IMR-90 (cell line): ENCODE data around the gene CREG2. TPM values are rescaled to one million over a fixed set of nuclear protein-coding genes. Genes with fewer than 3 reads are reported as not detected.

Source experiments
- ATAC-seq: fragments of 200-7000 bp; cut with Tn5 transposase; 2 replicates; pipeline ENCODE4 v1.9.1; 2020; ENCODE audit warnings: low read depth, mild to moderate bottlenecking, moderate library complexity
- BruUV-seq: library from RNA; stranded (reverse); fragments of 400-500 nt; replicated peaks from 2 replicates; lab custom pipeline; 2021; lab: Mats Ljungman, UMichigan
- CTCF ChIA-PET: fragments of 300-600 bp; formaldehyde crosslinking; extraction: SDS; loops from one replicate; lab custom pipeline; 2021; ENCODE audit warnings: antibody characterized with exemption; lab: Yijun Ruan, JAX
- POLR2A ChIA-PET: fragments of 300-600 bp; sonication (Branson Sonifier 250); formaldehyde crosslinking; loops from one replicate; lab custom pipeline; 2022; ENCODE audit warnings: antibody characterized with exemption; ENCODE audit not compliant: unreplicated experiment; lab: Charles Lee
- DNase-seq: peaks from one replicate; pipeline ENCODE4 v3.0.0; 2013
- H2AFZ ChIP-seq: replicated peaks from 2 replicates; pipeline ENCODE3; 2013; ENCODE audit warnings: low read length, mild to moderate bottlenecking; ENCODE audit not compliant: poor library complexity
- H2AK5ac ChIP-seq: 2 replicates; pipeline ENCODE4 v1.6.1; 2013; ENCODE audit warnings: low read depth, low read length, inconsistent platforms
- H2AK9ac ChIP-seq: replicated peaks from 2 replicates; pipeline ENCODE3; 2013; ENCODE audit warnings: mild to moderate bottlenecking, low read depth, low read length, moderate library complexity; ENCODE audit not compliant: poor library complexity
- H2BK120ac ChIP-seq: 2 replicates; pipeline ENCODE4 v1.6.1; 2013; ENCODE audit warnings: low read depth, low read length, inconsistent platforms
- H2BK15ac ChIP-seq: 3 replicates; pipeline ENCODE4 v1.6.1; 2013; ENCODE audit warnings: low read depth, low read length, inconsistent platforms
- H2BK20ac ChIP-seq: 2 replicates; pipeline ENCODE4 v1.6.1; 2013; ENCODE audit warnings: low read depth, mild to moderate bottlenecking, inconsistent platforms, low read length, moderate library complexity
- H2BK5ac ChIP-seq: 2 replicates; pipeline ENCODE4 v1.6.1; 2013; ENCODE audit warnings: mild to moderate bottlenecking, low read depth, low read length, inconsistent platforms; ENCODE audit not compliant: poor library complexity, severe bottlenecking
- H3K14ac ChIP-seq: replicated peaks from 2 replicates; pipeline ENCODE4 v1.6.1; 2013; ENCODE audit warnings: low read depth, low read length, inconsistent platforms
- H3K18ac ChIP-seq: 2 replicates; pipeline ENCODE4 v1.6.1; 2013; ENCODE audit warnings: low read depth, low read length, control low read depth
- H3K23ac ChIP-seq: 2 replicates; pipeline ENCODE4 v1.6.1; 2013; ENCODE audit warnings: low read depth, low read length, inconsistent platforms
- H3K27ac ChIP-seq: 2 replicates; pipeline ENCODE4 v1.5.1; 2013; ENCODE audit warnings: mild to moderate bottlenecking, control low read depth, low read length; ENCODE audit not compliant: insufficient read depth
- H3K27me3 ChIP-seq: 2 replicates; pipeline ENCODE4 v1.6.1; 2013; ENCODE audit warnings: low read length; ENCODE audit not compliant: control insufficient read depth, insufficient read depth
- H3K36me3 ChIP-seq: 2 replicates; pipeline ENCODE4 v1.6.1; 2013; ENCODE audit warnings: low read length, mixed read lengths; ENCODE audit not compliant: control insufficient read depth, insufficient read depth
- H3K4ac ChIP-seq: 2 replicates; pipeline ENCODE4 v1.6.1; 2013; ENCODE audit warnings: low read depth, low read length, inconsistent platforms
- H3K4me1 ChIP-seq: 2 replicates; pipeline ENCODE4 v1.6.1; 2013; ENCODE audit warnings: low read length, mixed read lengths; ENCODE audit not compliant: control insufficient read depth, insufficient read depth
- H3K4me2 ChIP-seq: 2 replicates; pipeline ENCODE4 v1.6.1; 2013; ENCODE audit warnings: low read depth, mild to moderate bottlenecking, control low read depth, low read length, moderate library complexity
- H3K4me3 ChIP-seq: 2 replicates; pipeline ENCODE4 v1.5.1; 2013; ENCODE audit warnings: low read depth, mild to moderate bottlenecking, control low read depth, low read length, moderate library complexity; ENCODE audit not compliant: insufficient read depth
- H3K56ac ChIP-seq: 2 replicates; pipeline ENCODE4 v1.6.1; 2013; ENCODE audit warnings: low read length, inconsistent platforms; ENCODE audit not compliant: insufficient read depth; ENCODE audit errors: extremely low read depth
- H3K79me1 ChIP-seq, 2 experiments: 2 replicates each; pipeline ENCODE4 v1.6.1; 2013; ENCODE audit warnings: low read length in 2 of 2, inconsistent platforms in 1 of 2, low read depth in 1 of 2
- H3K9ac ChIP-seq: 2 replicates; pipeline ENCODE4 v1.6.1; 2013; ENCODE audit warnings: low read depth, low read length, control low read depth
- H3K9me1 ChIP-seq: 2 replicates; pipeline ENCODE4 v1.6.1; 2013; ENCODE audit warnings: low read length, inconsistent platforms; ENCODE audit not compliant: insufficient read depth
- H3K9me3 ChIP-seq: 2 replicates; pipeline ENCODE4 v1.6.1; 2013; ENCODE audit warnings: low read length; ENCODE audit not compliant: control insufficient read depth, insufficient read depth
- H4K20me1 ChIP-seq: 2 replicates; pipeline ENCODE4 v1.6.1; 2013; ENCODE audit warnings: low read length, inconsistent platforms; ENCODE audit not compliant: insufficient read depth
- H4K5ac ChIP-seq: 2 replicates; pipeline ENCODE4 v1.6.1; 2013; ENCODE audit warnings: mild to moderate bottlenecking, low read depth, low read length, control low read depth
- H4K8ac ChIP-seq, 2 experiments: 2 replicates each; pipeline ENCODE4 v1.6.1; 2013; ENCODE audit warnings: low read depth in 2 of 2, low read length in 2 of 2, control low read depth in 1 of 2, inconsistent platforms in 1 of 2
- H4K91ac ChIP-seq: 2 replicates; pipeline ENCODE4 v1.6.1; 2013; ENCODE audit warnings: low read depth, low read length, inconsistent platforms; ENCODE audit not compliant: insufficient read depth
- BHLHE40 ChIP-seq: fragments of 150-350 bp; IDR thresholded peaks from 2 replicates; pipeline ENCODE4 v1.6.1; 2016; ENCODE audit warnings: mild to moderate bottlenecking, low read depth, low read length
- CEBPB ChIP-seq: IDR thresholded peaks from 2 replicates; pipeline ENCODE4 v1.6.1; 2012; ENCODE audit warnings: low read depth, low read length, improper control_type of control experiment
- CHD1 ChIP-seq: IDR thresholded peaks from 2 replicates; pipeline ENCODE4 v1.6.1; 2012; ENCODE audit warnings: low read depth, low read length, improper control_type of control experiment
- CTCF ChIP-seq: conservative IDR thresholded peaks from 2 replicates; pipeline ENCODE4 v1.5.1; 2012; ENCODE audit warnings: mild to moderate bottlenecking, low read depth, low read length, improper control_type of control experiment
- FOS ChIP-seq: fragments of 150-350 bp; IDR thresholded peaks from 2 replicates; pipeline ENCODE4 v1.6.1; 2016; ENCODE audit warnings: low read depth, low read length
- MAFK ChIP-seq: IDR thresholded peaks from 2 replicates; pipeline ENCODE4 v1.6.1; 2012; ENCODE audit warnings: low read depth, low read length, improper control_type of control experiment
- MAZ ChIP-seq: IDR thresholded peaks from 2 replicates; pipeline ENCODE4 v1.6.1; 2012; ENCODE audit warnings: low read depth, mild to moderate bottlenecking, low read length, improper control_type of control experiment, moderate library complexity, borderline replicate concordance
- MXI1 ChIP-seq: IDR thresholded peaks from 2 replicates; pipeline ENCODE4 v1.6.1; 2012; ENCODE audit warnings: low read depth, mild to moderate bottlenecking, low read length, moderate library complexity, borderline replicate concordance
- NFE2L2 ChIP-seq: fragments of 150-350 bp; IDR thresholded peaks from 2 replicates; pipeline ENCODE4 v1.6.1; 2016; ENCODE audit warnings: low read depth, mild to moderate bottlenecking, low read length
- POLR2A ChIP-seq: IDR thresholded peaks from 2 replicates; pipeline ENCODE4 v1.6.1; 2012; ENCODE audit warnings: mild to moderate bottlenecking, low read depth, low read length
- RAD21 ChIP-seq: IDR thresholded peaks from 2 replicates; pipeline ENCODE4 v1.6.1; 2012; ENCODE audit warnings: low read length, improper control_type of control experiment
- RCOR1 ChIP-seq: IDR thresholded peaks from 2 replicates; pipeline ENCODE4 v1.6.1; 2012; ENCODE audit warnings: mild to moderate bottlenecking, low read length, improper control_type of control experiment; ENCODE audit not compliant: insufficient replicate concordance
- RFX5 ChIP-seq: IDR thresholded peaks from 2 replicates; pipeline ENCODE4 v1.8.0; 2012; ENCODE audit warnings: low read depth, mild to moderate bottlenecking, low read length, moderate library complexity
- SMC3 ChIP-seq: fragments of 150-350 bp; IDR thresholded peaks from 2 replicates; pipeline ENCODE4 v1.6.1; 2016; ENCODE audit warnings: low read depth, mild to moderate bottlenecking, antibody characterized with exemption, low read length, moderate library complexity
- WGBS, 2 experiments: methylation state at CpG; one replicate each; pipeline versions ENCODE4 v1.1.5 to v1.1.7; 2013; ENCODE audit warnings: missing lambda C conversion rate in 2 of 2; ENCODE audit not compliant: insufficient read length in 1 of 2; ENCODE audit errors: extremely low coverage in 2 of 2; 5-methylcytosine and 5-hydroxymethylcytosine counted together
- dilution Hi-C: fragments of 300-500 bp; cut with HindIII; formaldehyde crosslinking; loops from one replicate; pipeline ENCODE4 v1.14.3; 2018; ENCODE audit warnings: low sequenced_read_pairs; ENCODE audit not compliant: unreplicated experiment
- in situ Hi-C: fragments of 300-500 bp; cut with MboI; formaldehyde crosslinking; loops from 3 replicates; pipeline ENCODE4 v1.14.3; 2019; ENCODE audit warnings: low sequenced_read_pairs, inconsistent platforms, mixed read lengths
- intact Hi-C: fragments of 100-400 bp; cut with micrococcal nuclease; formaldehyde crosslinking; loops from 2 replicates; pipeline ENCODE4 v1.10.0; 2022
- polyA plus RNA-seq, 3 experiments: library from polyadenylated mRNA; depleted of rRNA; stranded (reverse); fragments of >200 nt; gene quantifications; 2 replicates each; pipeline ENCODE4 v1.2.3, GENCODE V29; 2012; ENCODE audit warnings: low replicate concordance in 1 of 3
- total RNA-seq: library from RNA; depleted of rRNA; stranded (reverse); fragments of >200 nt; gene quantifications from 2 replicates; pipeline ENCODE4 v1.2.3, GENCODE V29; 2012
- TF ChIP-seq, protein P1 (sequence below): fragments of 150-350 bp; IDR thresholded peaks from 2 replicates; pipeline ENCODE4 v1.6.1; 2016; ENCODE audit warnings: low read depth, mild to moderate bottlenecking, low read length, moderate library complexity, borderline replicate concordance
- TF ChIP-seq, protein P2 (sequence below): fragments of 150-350 bp; IDR thresholded peaks from 2 replicates; pipeline ENCODE4 v1.6.1; 2017; ENCODE audit warnings: mild to moderate bottlenecking, antibody characterized with exemption, low read length, low read depth

The CREG2 gene
- total and polyA plus RNA-seq, 2 of the 4 experiments (the other 2 are of a cell fraction) = 0.17 TPM; not detected in 1

- in situ Hi-C loops = no loop called here
- no peak overlapping the region for H3K27ac ChIP-seq
- no peak overlapping the region for H2AFZ ChIP-seq
- H2BK15ac ChIP-seq = no peak overlapping the region
- no peak overlapping the region for H4K5ac ChIP-seq
- H3K36me3 ChIP-seq = no peaks in the 10 kb centered on the region
- POLR2A ChIA-PET = no interaction called here
- H3K4me2 ChIP-seq = no peak overlapping the region
- H3K9me3 ChIP-seq = no peaks in the 10 kb centered on the region
- dilution Hi-C loops = no loop called here
- TF ChIP-seq BHLHE40 = no peak
- TF ChIP-seq MAFK = no peak
- no peak for TF ChIP-seq NFE2L2
- TF ChIP-seq, protein P1, sequence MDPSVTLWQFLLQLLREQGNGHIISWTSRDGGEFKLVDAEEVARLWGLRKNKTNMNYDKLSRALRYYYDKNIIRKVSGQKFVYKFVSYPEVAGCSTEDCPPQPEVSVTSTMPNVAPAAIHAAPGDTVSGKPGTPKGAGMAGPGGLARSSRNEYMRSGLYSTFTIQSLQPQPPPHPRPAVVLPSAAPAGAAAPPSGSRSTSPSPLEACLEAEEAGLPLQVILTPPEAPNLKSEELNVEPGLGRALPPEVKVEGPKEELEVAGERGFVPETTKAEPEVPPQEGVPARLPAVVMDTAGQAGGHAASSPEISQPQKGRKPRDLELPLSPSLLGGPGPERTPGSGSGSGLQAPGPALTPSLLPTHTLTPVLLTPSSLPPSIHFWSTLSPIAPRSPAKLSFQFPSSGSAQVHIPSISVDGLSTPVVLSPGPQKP = no peak
- TF ChIP-seq RFX5 = no peak
- TF ChIP-seq SMC3 = no peak
- no peak for TF ChIP-seq CTCF
- no peak for TF ChIP-seq POLR2A
- TF ChIP-seq, protein P2, sequence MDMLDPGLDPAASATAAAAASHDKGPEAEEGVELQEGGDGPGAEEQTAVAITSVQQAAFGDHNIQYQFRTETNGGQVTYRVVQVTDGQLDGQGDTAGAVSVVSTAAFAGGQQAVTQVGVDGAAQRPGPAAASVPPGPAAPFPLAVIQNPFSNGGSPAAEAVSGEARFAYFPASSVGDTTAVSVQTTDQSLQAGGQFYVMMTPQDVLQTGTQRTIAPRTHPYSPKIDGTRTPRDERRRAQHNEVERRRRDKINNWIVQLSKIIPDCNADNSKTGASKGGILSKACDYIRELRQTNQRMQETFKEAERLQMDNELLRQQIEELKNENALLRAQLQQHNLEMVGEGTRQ = no peak
- no peak for TF ChIP-seq CEBPB
- TF ChIP-seq RAD21 = no peak
- no peak for TF ChIP-seq CHD1
- no peak for TF ChIP-seq MAZ
- no peak for TF ChIP-seq RCOR1
- TF ChIP-seq FOS = no peak
- TF ChIP-seq MXI1 = no peak
- H3K9ac ChIP-seq = no peak overlapping the region
- WGBS, 2 experiments = no CpG with 5 or more reads among the region's 2 CpGs
- peaks cover 4% of the 10 kb centered on the region; the same call in 1 of the 2 replicates for H4K20me1 ChIP-seq
- no peak overlapping the region for H3K23ac ChIP-seq
- H3K27me3 ChIP-seq = no peaks in the 10 kb centered on the region
- H3K9me1 ChIP-seq = peaks cover under 1% of the 10 kb centered on the region
- H3K18ac ChIP-seq = no peak overlapping the region
- H2AK9ac ChIP-seq = no peak overlapping the region
- H4K8ac ChIP-seq = no peak overlapping the region
- H3K4ac ChIP-seq = no peak overlapping the region
- peaks cover 0 to 15% of the 10 kb centered on the region in 2 experiments; a peak in 2 of 4 replicates for H3K79me1 ChIP-seq
- ATAC-seq (no peak), DNase-seq (no peak)
- H3K4me1 ChIP-seq = no peaks in the 10 kb centered on the region
- no peak overlapping the region for H2AK5ac ChIP-seq
- intact Hi-C loops = loop anchor here (5.0 kb wide), 1 partner anchor 337 kb away; no protein-coding TSS in a partner anchor
- H3K4me3 ChIP-seq = no peak overlapping the region
- no peak overlapping the region for H3K14ac ChIP-seq
- H2BK5ac ChIP-seq = no peak overlapping the region
- BruUV-seq = no TSS peak
- H2BK20ac ChIP-seq = no peak overlapping the region
- H4K91ac ChIP-seq = no peak overlapping the region
- H3K56ac ChIP-seq = no peak overlapping the region
- CTCF ChIA-PET = no interaction called here
- H2BK120ac ChIP-seq = no peak overlapping the region
These were observed 27.9 kb upstream of the CREG2 start for GRCh38 chr2:101415220-101415619.
